ENCODE data around the gene ELP1. TPM values are rescaled to one million over a fixed set of nuclear protein-coding genes. Genes with fewer than 3 reads are reported as not detected.

Gene ELP1
- total RNA-seq, 1 donor from 2014 or later = 20.7 TPM

DNA sequence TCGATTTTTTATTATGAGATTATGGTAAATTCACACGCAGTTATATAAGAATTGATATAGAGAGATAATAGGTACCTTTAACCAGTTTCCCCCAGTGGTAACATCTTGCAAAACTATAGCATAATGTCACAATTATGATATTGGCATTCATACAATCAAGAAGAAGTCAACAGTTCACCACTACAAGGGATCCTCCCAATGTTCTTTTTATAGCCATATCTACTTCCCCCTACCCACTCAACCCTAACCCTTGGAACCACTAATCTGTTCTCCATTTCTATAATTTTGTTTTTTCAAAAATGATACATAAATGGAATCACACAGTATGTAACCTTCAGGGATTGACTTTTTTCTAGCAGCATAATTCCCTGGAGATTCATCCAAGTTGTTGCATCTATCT, 88.0 kb downstream of the ELP1 start:
- no peaks in the 10 kb centered on the region for H3K27me3 Mint-ChIP-seq (ENCODE audit: low read depth, unreplicated experiment)
- no peak overlapping the region for H3K27ac ChIP-seq (ENCODE audit: low read depth, low read length)
- H3K4me2 ChIP-seq (ENCODE audit: low read length) = no peak overlapping the region
- TF ChIP-seq, protein P1, sequence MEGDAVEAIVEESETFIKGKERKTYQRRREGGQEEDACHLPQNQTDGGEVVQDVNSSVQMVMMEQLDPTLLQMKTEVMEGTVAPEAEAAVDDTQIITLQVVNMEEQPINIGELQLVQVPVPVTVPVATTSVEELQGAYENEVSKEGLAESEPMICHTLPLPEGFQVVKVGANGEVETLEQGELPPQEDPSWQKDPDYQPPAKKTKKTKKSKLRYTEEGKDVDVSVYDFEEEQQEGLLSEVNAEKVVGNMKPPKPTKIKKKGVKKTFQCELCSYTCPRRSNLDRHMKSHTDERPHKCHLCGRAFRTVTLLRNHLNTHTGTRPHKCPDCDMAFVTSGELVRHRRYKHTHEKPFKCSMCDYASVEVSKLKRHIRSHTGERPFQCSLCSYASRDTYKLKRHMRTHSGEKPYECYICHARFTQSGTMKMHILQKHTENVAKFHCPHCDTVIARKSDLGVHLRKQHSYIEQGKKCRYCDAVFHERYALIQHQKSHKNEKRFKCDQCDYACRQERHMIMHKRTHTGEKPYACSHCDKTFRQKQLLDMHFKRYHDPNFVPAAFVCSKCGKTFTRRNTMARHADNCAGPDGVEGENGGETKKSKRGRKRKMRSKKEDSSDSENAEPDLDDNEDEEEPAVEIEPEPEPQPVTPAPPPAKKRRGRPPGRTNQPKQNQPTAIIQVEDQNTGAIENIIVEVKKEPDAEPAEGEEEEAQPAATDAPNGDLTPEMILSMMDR (IDR thresholded peaks at IDR 0.05; ENCODE audit: insufficient read depth, low read depth, low read length) = no peak
- TF ChIP-seq EZH2 (IDR thresholded peaks at IDR 0.05; ENCODE audit: insufficient read depth, low read length) = no peak
- no peaks in the 10 kb centered on the region for H3K9me3 Mint-ChIP-seq (ENCODE audit: unreplicated experiment)
- H2AFZ ChIP-seq (ENCODE audit: low read depth, low read length) = no peak overlapping the region
- H3K4me1 Mint-ChIP-seq (ENCODE audit: low read depth, unreplicated experiment) = no peaks in the 10 kb centered on the region
- H3K4me1 ChIP-seq (ENCODE audit: insufficient read depth, low read length) = no peaks in the 10 kb centered on the region
- H3K27ac Mint-ChIP-seq (ENCODE audit: unreplicated experiment) = no peak overlapping the region
- no peaks in the 10 kb centered on the region for H3K9me3 ChIP-seq (ENCODE audit: insufficient read depth, low read depth, low read length)
- FAIRE-seq = no peak
- H3K79me2 ChIP-seq (ENCODE audit: insufficient read depth, low read length) = no peaks in the 10 kb centered on the region
- no peaks in the 10 kb centered on the region for H4K20me1 ChIP-seq (ENCODE audit: insufficient read depth, low read length)
- no peaks in the 10 kb centered on the region for H3K27me3 ChIP-seq (ENCODE audit: insufficient read depth, low read length)
- DNase-seq (ENCODE audit: low read depth) = no peak
- H3K36me3 ChIP-seq (ENCODE audit: insufficient read depth, low read length) = no peaks in the 10 kb centered on the region
- H3K4me3 Mint-ChIP-seq (ENCODE audit: unreplicated experiment) = no peak overlapping the region
- H3K36me3 Mint-ChIP-seq (ENCODE audit: low read depth, unreplicated experiment) = no peaks in the 10 kb centered on the region
- H3K9ac ChIP-seq (ENCODE audit: low read length) = no peak overlapping the region
- H3K4me3 ChIP-seq (ENCODE audit: insufficient read depth, low read depth, low read length) = no peak overlapping the region

DNA sequence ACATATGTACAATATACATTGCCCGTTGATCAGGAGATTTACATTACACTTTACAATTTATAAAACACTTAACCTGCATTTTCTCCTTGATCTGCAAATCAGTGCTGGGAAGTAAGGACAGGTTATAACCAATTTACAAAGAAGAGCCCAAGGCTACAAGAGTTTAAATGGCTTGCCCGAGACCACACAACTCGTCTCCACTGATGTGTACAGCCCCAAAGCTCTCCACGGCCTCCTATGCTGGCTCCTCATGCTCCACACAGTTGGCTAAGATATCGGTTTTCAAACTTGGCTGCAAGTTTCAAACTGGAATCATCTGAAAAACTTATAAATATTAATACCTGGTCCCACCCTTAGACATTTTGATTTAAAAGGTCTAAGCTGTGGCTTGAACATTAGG, 88.4 kb downstream of the ELP1 start:
- H3K36me3 ChIP-seq (ENCODE audit: insufficient read depth, low read length) = no peaks in the 10 kb centered on the region
- DNase-seq (ENCODE audit: low read depth) = no peak
- no peak overlapping the region for H3K4me3 Mint-ChIP-seq (ENCODE audit: unreplicated experiment)
- no peak overlapping the region for H3K4me2 ChIP-seq (ENCODE audit: low read length)
- H3K27ac Mint-ChIP-seq (ENCODE audit: unreplicated experiment) = no peak overlapping the region
- H3K4me3 ChIP-seq (ENCODE audit: insufficient read depth, low read depth, low read length) = no peak overlapping the region
- no peaks in the 10 kb centered on the region for H3K4me1 ChIP-seq (ENCODE audit: insufficient read depth, low read length)
- no peaks in the 10 kb centered on the region for H3K9me3 ChIP-seq (ENCODE audit: insufficient read depth, low read depth, low read length)
- no peak for FAIRE-seq
- no peak overlapping the region for H2AFZ ChIP-seq (ENCODE audit: low read depth, low read length)
- no peaks in the 10 kb centered on the region for H3K79me2 ChIP-seq (ENCODE audit: insufficient read depth, low read length)
- no peaks in the 10 kb centered on the region for H3K27me3 Mint-ChIP-seq (ENCODE audit: low read depth, unreplicated experiment)
- no peak for TF ChIP-seq EZH2 (IDR thresholded peaks at IDR 0.05; ENCODE audit: insufficient read depth, low read length)
- TF ChIP-seq, protein P1 (IDR thresholded peaks at IDR 0.05; ENCODE audit: insufficient read depth, low read depth, low read length) = no peak
- H3K27ac ChIP-seq (ENCODE audit: low read depth, low read length) = no peak overlapping the region
- H3K9me3 Mint-ChIP-seq (ENCODE audit: unreplicated experiment) = no peaks in the 10 kb centered on the region
- no peaks in the 10 kb centered on the region for H3K27me3 ChIP-seq (ENCODE audit: insufficient read depth, low read length)
- H4K20me1 ChIP-seq (ENCODE audit: insufficient read depth, low read length) = no peaks in the 10 kb centered on the region
- H3K4me1 Mint-ChIP-seq (ENCODE audit: low read depth, unreplicated experiment) = no peaks in the 10 kb centered on the region
- no peaks in the 10 kb centered on the region for H3K36me3 Mint-ChIP-seq (ENCODE audit: low read depth, unreplicated experiment)
- no peak overlapping the region for H3K9ac ChIP-seq (ENCODE audit: low read length)

DNA sequence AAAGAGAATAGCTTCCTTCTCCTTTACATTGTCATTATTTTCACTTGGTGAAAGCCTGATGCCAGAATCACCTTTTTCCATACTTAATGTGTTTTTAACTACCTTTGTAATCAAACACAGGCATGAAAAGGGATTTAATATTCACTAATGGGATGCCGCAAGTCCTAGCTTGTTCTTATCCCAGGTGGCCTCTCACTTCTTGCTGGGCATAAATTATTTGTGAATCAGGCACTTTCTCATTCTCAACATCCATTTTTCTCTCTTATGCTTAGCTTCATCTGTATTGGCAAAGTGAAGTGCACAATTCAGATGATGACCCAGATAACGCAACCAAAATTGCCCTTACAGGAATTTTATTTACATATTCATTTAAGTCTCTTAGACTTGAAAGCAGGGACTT, 89.1 kb downstream of the ELP1 start:
- Mint-ChIP-seq H3K36me3 (ENCODE audit: low read depth, unreplicated experiment) (no peaks in the 10 kb centered on the region), H3K27ac (ENCODE audit: unreplicated experiment) (no peak overlapping the region), H3K27me3 (ENCODE audit: low read depth, unreplicated experiment) (no peaks in the 10 kb centered on the region), H3K4me3 (ENCODE audit: unreplicated experiment) (no peak overlapping the region), H3K9me3 (ENCODE audit: unreplicated experiment) (no peaks in the 10 kb centered on the region), H3K4me1 (ENCODE audit: low read depth, unreplicated experiment) (no peaks in the 10 kb centered on the region)
- H3K9me3 ChIP-seq (ENCODE audit: insufficient read depth, low read depth, low read length) = no peaks in the 10 kb centered on the region
- H2AFZ ChIP-seq (ENCODE audit: low read depth, low read length) = no peak overlapping the region
- H3K27ac ChIP-seq (ENCODE audit: low read depth, low read length) = no peak overlapping the region
- no peaks in the 10 kb centered on the region for H4K20me1 ChIP-seq (ENCODE audit: insufficient read depth, low read length)
- no peaks in the 10 kb centered on the region for H3K27me3 ChIP-seq (ENCODE audit: insufficient read depth, low read length)
- H3K4me3 ChIP-seq (ENCODE audit: insufficient read depth, low read depth, low read length) = no peak overlapping the region
- no peak overlapping the region for H3K4me2 ChIP-seq (ENCODE audit: low read length)
- no peak for FAIRE-seq
- TF ChIP-seq EZH2 (IDR thresholded peaks at IDR 0.05; ENCODE audit: insufficient read depth, low read length) = no peak
- TF ChIP-seq, protein P1 (IDR thresholded peaks at IDR 0.05; ENCODE audit: insufficient read depth, low read depth, low read length) = no peak
- DNase-seq (ENCODE audit: low read depth) = no peak
- H3K4me1 ChIP-seq (ENCODE audit: insufficient read depth, low read length) = no peaks in the 10 kb centered on the region
- H3K9ac ChIP-seq (ENCODE audit: low read length) = no peak overlapping the region
- no peaks in the 10 kb centered on the region for H3K79me2 ChIP-seq (ENCODE audit: insufficient read depth, low read length)
- no peaks in the 10 kb centered on the region for H3K36me3 ChIP-seq (ENCODE audit: insufficient read depth, low read length)
